ENCODE results near the gene CCDC61. TPM values are rescaled to one million over a fixed set of nuclear protein-coding genes. Genes with fewer than 3 reads are reported as not detected.

Gene CCDC61
- polyA plus RNA-seq, 3 donors: 4.3 to 8.8 (median 6.1) TPM

- Histone ChIP-seq H3K4me2 (replicated peaks; ENCODE audit: extremely low read depth, low read length, poor library complexity, severe bottlenecking) (no peak within 1 kb of the TSS), H3K27me3 (ENCODE audit: control insufficient read depth in 2 of 2, insufficient read depth in 2 of 2, low read length in 2 of 2) (peaks cover 4 to 27% of the 10 kb centered on the region in 2 donors), H3K27ac (ENCODE audit: low read depth in 1 of 2, low read length in 2 of 2) (no peak within 1 kb of the TSS), H3K9ac (ENCODE audit: insufficient read depth, low read length, poor library complexity, severe bottlenecking) (no peak within 1 kb of the TSS), H3K79me2 (ENCODE audit: insufficient read depth, low read length) (no peaks in the 10 kb centered on the region), H3K4me1 (ENCODE audit: control insufficient read depth in 1 of 2, insufficient read depth in 2 of 2, low read length in 2 of 2) (no peaks in the 10 kb centered on the region), H3K4me3 (replicated peaks in 1 of 3; ENCODE audit: low read depth in 2 of 3, low read length in 3 of 3) (no peak within 1 kb of the TSS), H4K20me1 (ENCODE audit: insufficient read depth, low read length) (no peaks in the 10 kb centered on the region), H2AFZ (ENCODE audit: insufficient read depth, low read depth, low read length, poor library complexity, severe bottlenecking) (no peak within 1 kb of the TSS), H3K36me3 (replicated peaks in 1 of 2; ENCODE audit: control insufficient read depth in 1 of 2, insufficient read depth in 2 of 2, low read length in 2 of 2) (no peaks in the 10 kb centered on the region), H3K9me3 (replicated peaks in 1 of 2; ENCODE audit: control insufficient read depth in 1 of 2, insufficient read depth in 1 of 2, low read length in 2 of 2) (no peaks in the 10 kb centered on the region)
- H3K27ac Mint-ChIP-seq: peak within 1 kb of the TSS in 2 of 7 donors; percentile 13 to 27
- no peaks in the 10 kb centered on the region for H3K4me1 Mint-ChIP-seq
- peaks cover 22 to 51% (median 26%) of the 10 kb centered on the region in 3 donors for H3K27me3 Mint-ChIP-seq (ENCODE audit: low read depth in 3 of 3)
- no peaks in the 10 kb centered on the region for H3K36me3 Mint-ChIP-seq
- intact Hi-C loops (cut with micrococcal nuclease): no loop called here
- TF ChIP-seq, protein P1, sequence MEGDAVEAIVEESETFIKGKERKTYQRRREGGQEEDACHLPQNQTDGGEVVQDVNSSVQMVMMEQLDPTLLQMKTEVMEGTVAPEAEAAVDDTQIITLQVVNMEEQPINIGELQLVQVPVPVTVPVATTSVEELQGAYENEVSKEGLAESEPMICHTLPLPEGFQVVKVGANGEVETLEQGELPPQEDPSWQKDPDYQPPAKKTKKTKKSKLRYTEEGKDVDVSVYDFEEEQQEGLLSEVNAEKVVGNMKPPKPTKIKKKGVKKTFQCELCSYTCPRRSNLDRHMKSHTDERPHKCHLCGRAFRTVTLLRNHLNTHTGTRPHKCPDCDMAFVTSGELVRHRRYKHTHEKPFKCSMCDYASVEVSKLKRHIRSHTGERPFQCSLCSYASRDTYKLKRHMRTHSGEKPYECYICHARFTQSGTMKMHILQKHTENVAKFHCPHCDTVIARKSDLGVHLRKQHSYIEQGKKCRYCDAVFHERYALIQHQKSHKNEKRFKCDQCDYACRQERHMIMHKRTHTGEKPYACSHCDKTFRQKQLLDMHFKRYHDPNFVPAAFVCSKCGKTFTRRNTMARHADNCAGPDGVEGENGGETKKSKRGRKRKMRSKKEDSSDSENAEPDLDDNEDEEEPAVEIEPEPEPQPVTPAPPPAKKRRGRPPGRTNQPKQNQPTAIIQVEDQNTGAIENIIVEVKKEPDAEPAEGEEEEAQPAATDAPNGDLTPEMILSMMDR (IDR thresholded peaks at IDR 0.05): no peak
- WGBS (ENCODE audit: insufficient coverage): 82% methylated on average over 6 of the region's 7 CpGs
- H3K4me3 Mint-ChIP-seq: peak within 1 kb of the TSS in 1 of 2 donors; percentile 40
- H3K9me3 Mint-ChIP-seq: peaks cover 0 to 7% (median 1%) of the 10 kb centered on the region in 7 donors
- no peak for DNase-seq
Observed at GRCh38 chr19:46040952-46041500, 45.8 kb downstream of the CCDC61 start, which contains the start of gene IGFL4. IGFL4 (minus strand) TSS chr19:46041002; CDS start chr19:46040962, 40 bp downstream.

DNA sequence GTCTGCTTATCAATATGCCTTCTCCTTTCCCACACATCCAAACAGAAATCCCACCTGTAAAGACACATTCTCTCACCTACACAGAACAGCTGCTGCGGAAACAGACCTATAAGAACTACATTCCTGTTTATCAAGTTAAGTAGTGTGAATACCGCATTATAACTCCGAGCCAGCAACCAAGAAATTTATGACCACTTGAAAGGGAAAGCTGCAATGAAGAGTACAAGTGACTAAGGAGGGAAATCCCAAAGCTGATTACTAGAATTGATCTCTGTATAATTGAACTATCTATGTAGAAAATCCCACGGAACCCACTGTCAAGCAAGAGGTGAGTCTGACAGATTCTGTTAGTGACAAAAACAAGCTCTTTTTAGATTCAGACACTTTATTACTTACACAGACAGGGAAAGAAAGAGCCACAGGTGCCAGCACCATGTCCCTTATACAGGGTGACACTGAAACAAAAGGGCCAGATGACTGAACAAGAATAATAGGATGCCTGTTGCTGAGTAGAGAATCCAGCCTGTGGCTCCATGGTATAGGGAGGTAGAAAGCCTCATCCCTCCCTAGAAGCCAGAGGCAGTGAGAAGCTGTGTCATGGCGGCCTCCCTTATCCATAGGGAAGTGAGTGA, 47.1 kb downstream of the CCDC61 start:
- no peaks in the 10 kb centered on the region for H3K79me2 ChIP-seq (ENCODE audit: insufficient read depth, low read length)
- H4K20me1 ChIP-seq (ENCODE audit: insufficient read depth, low read length): no peaks in the 10 kb centered on the region
- no peak overlapping the region for H3K4me3 ChIP-seq (replicated peaks in 1 of 3; ENCODE audit: low read depth in 2 of 3, low read length in 3 of 3)
- intact Hi-C loops (cut with micrococcal nuclease): no loop called here
- no peak overlapping the region for H2AFZ ChIP-seq (ENCODE audit: insufficient read depth, low read depth, low read length, poor library complexity, severe bottlenecking)
- Mint-ChIP-seq H3K36me3 (no peaks in the 10 kb centered on the region), H3K27me3 (ENCODE audit: low read depth in 3 of 3) (peaks cover 29 to 54% (median 29%) of the 10 kb centered on the region in 3 donors), H3K4me1 (no peaks in the 10 kb centered on the region), H3K27ac (no peak overlapping the region), H3K4me3 (no peak overlapping the region), H3K9me3 (peaks cover 0 to 5% (median 1%) of the 10 kb centered on the region in 7 donors)
- TF ChIP-seq, protein P1 (IDR thresholded peaks at IDR 0.05): no peak
- no peak overlapping the region for H3K27ac ChIP-seq (ENCODE audit: low read depth in 1 of 2, low read length in 2 of 2)
- H3K9me3 ChIP-seq (replicated peaks in 1 of 2; ENCODE audit: control insufficient read depth in 1 of 2, insufficient read depth in 1 of 2, low read length in 2 of 2): no peaks in the 10 kb centered on the region
- WGBS (ENCODE audit: insufficient coverage): no CpG with 5 or more reads among the region's 5 CpGs
- no peaks in the 10 kb centered on the region for H3K4me1 ChIP-seq (ENCODE audit: control insufficient read depth in 1 of 2, insufficient read depth in 2 of 2, low read length in 2 of 2)
- no peak overlapping the region for H3K4me2 ChIP-seq (replicated peaks; ENCODE audit: extremely low read depth, low read length, poor library complexity, severe bottlenecking)
- no peaks in the 10 kb centered on the region for H3K36me3 ChIP-seq (replicated peaks in 1 of 2; ENCODE audit: control insufficient read depth in 1 of 2, insufficient read depth in 2 of 2, low read length in 2 of 2)
- no peak for DNase-seq
- peaks cover 4 to 28% of the 10 kb centered on the region in 2 donors for H3K27me3 ChIP-seq (ENCODE audit: control insufficient read depth in 2 of 2, insufficient read depth in 2 of 2, low read length in 2 of 2)
- no peak overlapping the region for H3K9ac ChIP-seq (ENCODE audit: insufficient read depth, low read length, poor library complexity, severe bottlenecking)
